DOHH2 (cell line): Measurements from ENCODE around the gene LARGE1.

Experiments
- EZH2phosphoT487 ChIP-seq: fragments of 200-600 bp; sonication (generic); IDR thresholded peaks from 2 replicates; pipeline ENCODE4 v1.6.1; 2017; ENCODE audit warnings: borderline replicate concordance, mild to moderate bottlenecking, antibody characterized with exemption, low read length, moderate library complexity, mixed read lengths
- TF ChIP-seq, protein P1 (sequence below): fragments of 200-600 bp; sonication (generic); IDR thresholded peaks from one replicate; pipeline ENCODE4 v1.5.1; 2014; ENCODE audit warnings: antibody characterized with exemption, mild to moderate bottlenecking, low read depth, low read length; ENCODE audit not compliant: poor library complexity, severe bottlenecking

GRCh38 chr22:33255791-33256190, 664.5 kb downstream of the LARGE1 start:
- TF ChIP-seq, protein P1, sequence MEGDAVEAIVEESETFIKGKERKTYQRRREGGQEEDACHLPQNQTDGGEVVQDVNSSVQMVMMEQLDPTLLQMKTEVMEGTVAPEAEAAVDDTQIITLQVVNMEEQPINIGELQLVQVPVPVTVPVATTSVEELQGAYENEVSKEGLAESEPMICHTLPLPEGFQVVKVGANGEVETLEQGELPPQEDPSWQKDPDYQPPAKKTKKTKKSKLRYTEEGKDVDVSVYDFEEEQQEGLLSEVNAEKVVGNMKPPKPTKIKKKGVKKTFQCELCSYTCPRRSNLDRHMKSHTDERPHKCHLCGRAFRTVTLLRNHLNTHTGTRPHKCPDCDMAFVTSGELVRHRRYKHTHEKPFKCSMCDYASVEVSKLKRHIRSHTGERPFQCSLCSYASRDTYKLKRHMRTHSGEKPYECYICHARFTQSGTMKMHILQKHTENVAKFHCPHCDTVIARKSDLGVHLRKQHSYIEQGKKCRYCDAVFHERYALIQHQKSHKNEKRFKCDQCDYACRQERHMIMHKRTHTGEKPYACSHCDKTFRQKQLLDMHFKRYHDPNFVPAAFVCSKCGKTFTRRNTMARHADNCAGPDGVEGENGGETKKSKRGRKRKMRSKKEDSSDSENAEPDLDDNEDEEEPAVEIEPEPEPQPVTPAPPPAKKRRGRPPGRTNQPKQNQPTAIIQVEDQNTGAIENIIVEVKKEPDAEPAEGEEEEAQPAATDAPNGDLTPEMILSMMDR, result no peak
- TF ChIP-seq EZH2phosphoT487, result no peak
